H9 (cell line): ENCODE measurements around the gene FAM124A. TPM values are rescaled to one million over a fixed set of nuclear protein-coding genes. Genes with fewer than 3 reads are reported as not detected.

ENCODE experiments used
- DNase-seq: peaks from one replicate; pipeline ENCODE4 v3.0.0-alpha.2; 2017
- H2AFZ ChIP-seq: one replicate; pipeline ENCODE4 v1.6.1; 2013; ENCODE audit warnings: mild to moderate bottlenecking, low read length, control low read depth, moderate library complexity
- H2AK5ac ChIP-seq: 2 replicates; pipeline ENCODE4 v1.6.1; 2013; ENCODE audit warnings: low read length, control low read depth, mixed read lengths; ENCODE audit not compliant: insufficient read length
- H2BK120ac ChIP-seq: one replicate; pipeline ENCODE4 v1.6.1; 2013; ENCODE audit warnings: low read depth, mild to moderate bottlenecking, low read length, control low read depth, inconsistent platforms; ENCODE audit not compliant: poor library complexity, severe bottlenecking
- H2BK12ac ChIP-seq: 2 replicates; pipeline ENCODE4 v1.6.1; 2013; ENCODE audit warnings: low read length, control low read depth, mixed read lengths, low read depth; ENCODE audit not compliant: insufficient read length
- H2BK15ac ChIP-seq: 2 replicates; pipeline ENCODE4 v1.6.1; 2013; ENCODE audit warnings: low read depth, low read length, control low read depth
- H2BK20ac ChIP-seq: one replicate; pipeline ENCODE4 v1.6.1; 2013; ENCODE audit warnings: low read depth, mild to moderate bottlenecking, low read length, control low read depth, inconsistent platforms; ENCODE audit not compliant: poor library complexity, severe bottlenecking
- H2BK5ac ChIP-seq: 2 replicates; pipeline ENCODE4 v1.6.1; 2013; ENCODE audit warnings: low read length, control low read depth, mixed read lengths; ENCODE audit not compliant: insufficient read length
- H3K14ac ChIP-seq: 2 replicates; pipeline ENCODE4 v1.6.1; 2013; ENCODE audit warnings: low read length, control low read depth; ENCODE audit not compliant: insufficient read depth
- H3K18ac ChIP-seq: 2 replicates; pipeline ENCODE4 v1.6.1; 2013; ENCODE audit warnings: low read depth, mild to moderate bottlenecking, mixed read lengths, low read length, control low read depth; ENCODE audit not compliant: insufficient read length
- H3K23ac ChIP-seq: 2 replicates; pipeline ENCODE4 v1.6.1; 2013; ENCODE audit warnings: low read length, control low read depth, mixed read lengths, low read depth; ENCODE audit not compliant: insufficient read length
- H3K23me2 ChIP-seq: 2 replicates; pipeline ENCODE4 v1.6.1; 2013; ENCODE audit warnings: low read depth, mild to moderate bottlenecking, mixed read lengths, low read length, control low read depth; ENCODE audit not compliant: insufficient read length, poor library complexity, severe bottlenecking
- H3K27ac ChIP-seq: 2 replicates; pipeline ENCODE4 v1.5.1; 2013; ENCODE audit warnings: low read length, control low read depth, mixed read lengths, low read depth; ENCODE audit not compliant: insufficient read length
- H3K27me3 ChIP-seq: 2 replicates; pipeline ENCODE4 v1.6.1; 2013; ENCODE audit warnings: low read length, control low read depth, inconsistent platforms; ENCODE audit not compliant: insufficient read depth
- H3K4ac ChIP-seq: 2 replicates; pipeline ENCODE4 v1.6.1; 2013; ENCODE audit warnings: low read depth, mild to moderate bottlenecking, control low read depth, inconsistent platforms, low read length, moderate library complexity
- H3K4me1 ChIP-seq: 2 replicates; pipeline ENCODE4 v1.6.1; 2013; ENCODE audit warnings: low read length, control low read depth, inconsistent platforms; ENCODE audit not compliant: insufficient read depth
- H3K4me2 ChIP-seq: 2 replicates; pipeline ENCODE4 v1.6.1; 2013; ENCODE audit warnings: low read length, control low read depth, mixed read lengths; ENCODE audit not compliant: insufficient read length, insufficient read depth
- H3K56ac ChIP-seq: 2 replicates; pipeline ENCODE4 v1.6.1; 2013; ENCODE audit warnings: low read depth, mild to moderate bottlenecking, mixed read lengths, low read length, control low read depth; ENCODE audit not compliant: insufficient read length
- H3K79me1 ChIP-seq: 2 replicates; pipeline ENCODE4 v1.6.1; 2013; ENCODE audit warnings: low read depth, mild to moderate bottlenecking, moderate library complexity, low read length, control low read depth, inconsistent platforms; ENCODE audit not compliant: insufficient read depth, poor library complexity, severe bottlenecking
- H3K79me2 ChIP-seq: 2 replicates; pipeline ENCODE4 v1.6.1; 2013; ENCODE audit warnings: low read length, control low read depth, inconsistent platforms; ENCODE audit not compliant: insufficient read depth
- H3K9ac ChIP-seq: 2 replicates; pipeline ENCODE4 v1.6.1; 2013; ENCODE audit warnings: low read length, control low read depth, mixed read lengths; ENCODE audit not compliant: insufficient read length; ENCODE audit errors: extremely low read depth
- H3K9me3 ChIP-seq: one replicate; pipeline ENCODE4 v1.6.1; 2013; ENCODE audit warnings: low read depth, low read length, inconsistent platforms; ENCODE audit not compliant: control insufficient read depth
- H3T11ph ChIP-seq: one replicate; pipeline ENCODE4 v1.6.1; 2013; ENCODE audit warnings: mild to moderate bottlenecking, low read length, control low read depth, inconsistent platforms
- H4K20me1 ChIP-seq: one replicate; pipeline ENCODE4 v1.6.1; 2013; ENCODE audit not compliant: control insufficient read depth, insufficient read length, insufficient read depth
- H4K5ac ChIP-seq: 2 replicates; pipeline ENCODE4 v1.6.1; 2013; ENCODE audit warnings: low read depth, mild to moderate bottlenecking, mixed read lengths, low read length, control low read depth; ENCODE audit not compliant: insufficient read length
- H4K8ac ChIP-seq: replicated peaks from 2 replicates; pipeline ENCODE4 v1.6.1; 2013; ENCODE audit warnings: low read length, control low read depth, mixed read lengths, low read depth; ENCODE audit not compliant: insufficient read length
- H4K91ac ChIP-seq: 2 replicates; pipeline ENCODE4 v1.6.1; 2013; ENCODE audit warnings: low read depth, mild to moderate bottlenecking, moderate library complexity, mixed read lengths, low read length, control low read depth; ENCODE audit not compliant: insufficient read length
- H3K27ac Mint-ChIP-seq, 3 experiments: 2 replicates in 2 of 3; 3 replicates in 1 of 3; pipeline ENCODE4 v1.8.0; 2020 to 2021; ENCODE audit warnings: mixed read lengths in 3 of 3, mild to moderate bottlenecking in 1 of 3, moderate library complexity in 1 of 3
- H3K27me3 Mint-ChIP-seq: 2 replicates; pipeline ENCODE4 v1.8.0; 2021; ENCODE audit warnings: low read depth, mild to moderate bottlenecking, moderate library complexity, mixed read lengths
- H3K36me3 Mint-ChIP-seq, 3 experiments: 2 replicates in 2 of 3; 3 replicates in 1 of 3; pipeline ENCODE4 v1.8.0; 2020 to 2021; ENCODE audit warnings: low read depth in 3 of 3, mixed read lengths in 3 of 3; ENCODE audit not compliant: insufficient read depth in 1 of 3
- H3K4me1 Mint-ChIP-seq, 2 experiments: 2 replicates each; pipeline ENCODE4 v1.8.0; 2020; ENCODE audit warnings: mixed read lengths in 2 of 2
- H3K4me3 Mint-ChIP-seq, 2 experiments: 2 replicates in 1 of 2; 3 replicates in 1 of 2; pipeline ENCODE4 v1.8.0; 2020 to 2021; ENCODE audit warnings: mild to moderate bottlenecking in 2 of 2, mixed read lengths in 2 of 2, moderate library complexity in 1 of 2
- H3K9me3 Mint-ChIP-seq, 2 experiments: 2 replicates in 1 of 2; 3 replicates in 1 of 2; pipeline ENCODE4 v1.8.0; 2020; ENCODE audit warnings: mild to moderate bottlenecking in 2 of 2, mixed read lengths in 2 of 2, moderate library complexity in 1 of 2
- CTCF ChIP-seq: fragments of 200-600 bp; sonication (generic); conservative IDR thresholded peaks from 3 replicates; pipeline ENCODE4 v1.8.0; 2021; ENCODE audit warnings: antibody characterized with exemption, mild to moderate bottlenecking
- WGBS: extraction: QIAGEN DNeasy Blood & Tissue Kit; methylation state at CpG from one replicate; pipeline ENCODE4 v1.1.7; 2013; ENCODE audit warnings: missing lambda C conversion rate, low lambda C conversion rate, mixed read lengths; ENCODE audit not compliant: insufficient read length; ENCODE audit errors: extremely low coverage; 5-methylcytosine and 5-hydroxymethylcytosine counted together
- total RNA-seq: library from RNA; stranded (reverse); gene quantifications from 2 replicates; pipeline ENCODE4 v1.2.1, GENCODE V29; 2021

The FAM124A gene
- total RNA-seq, 1 experiment from 2014 or later, result 41.9 TPM

- Mint-ChIP-seq H3K27ac (peak overlapping the region in 1 of 3 experiments; percentile 93; a peak in 3 of 7 replicates), H3K4me3 (no peak overlapping the region), H3K36me3 (peaks cover 32 to 57% (median 53%) of the 10 kb centered on the region in 3 experiments), H3K27me3 (no peaks in the 10 kb centered on the region), H3K4me1 (peaks cover 53 to 59% of the 10 kb centered on the region in 2 experiments), H3K9me3 (no peaks in the 10 kb centered on the region)
- no peak overlapping the region for H4K91ac ChIP-seq
- no peak overlapping the region for H4K8ac ChIP-seq
- H3K79me1 ChIP-seq, result peaks cover 3% of the 10 kb centered on the region
- no peak overlapping the region for H3K9ac ChIP-seq
- H3K9me3 ChIP-seq, result no peaks in the 10 kb centered on the region
- peaks cover 8% of the 10 kb centered on the region for H3K4me1 ChIP-seq
- no peak overlapping the region for H2BK15ac ChIP-seq
- H3K14ac ChIP-seq, result no peak overlapping the region
- no peak overlapping the region for H2BK120ac ChIP-seq
- no peak overlapping the region for H3K4me2 ChIP-seq
- H2AK5ac ChIP-seq, result no peak overlapping the region
- H3K18ac ChIP-seq, result no peak overlapping the region
- H2BK5ac ChIP-seq, result no peak overlapping the region
- H4K20me1 ChIP-seq, result no peaks in the 10 kb centered on the region
- no peak overlapping the region for H2BK12ac ChIP-seq
- H2BK20ac ChIP-seq, result no peak overlapping the region
- no peak overlapping the region for H3K4ac ChIP-seq
- H3K27me3 ChIP-seq, result no peaks in the 10 kb centered on the region
- no peak overlapping the region for H3K23ac ChIP-seq
- no peak overlapping the region for H3T11ph ChIP-seq
- H3K56ac ChIP-seq, result no peak overlapping the region
- no peaks in the 10 kb centered on the region for H3K23me2 ChIP-seq
- no peak overlapping the region for H2AFZ ChIP-seq
- TF ChIP-seq CTCF, result no peak
- DNase-seq, result no peak
- H3K27ac ChIP-seq, result no peak overlapping the region
- H3K79me2 ChIP-seq, result peaks cover 3% of the 10 kb centered on the region; the same call in 1 of the 2 replicates
- WGBS, result no CpG with 5 or more reads among the region's 9 CpGs
- no peak overlapping the region for H4K5ac ChIP-seq
Measured at GRCh38 chr13:51233117-51233826, 11.1 kb downstream of the FAM124A start.
